Aortic smooth muscle cell (primary cell): Measurements from ENCODE around the gene STARD10. TPM values are rescaled to one million over a fixed set of nuclear protein-coding genes. Genes with fewer than 3 reads are reported as not detected.

Experiments
- total RNA-seq: library from RNA; depleted of rRNA; stranded (reverse); fragments of >200 nt; gene quantifications from 2 replicates; pipeline ENCODE4 v1.2.3, GENCODE V29; 2014

Gene STARD10, protein sequence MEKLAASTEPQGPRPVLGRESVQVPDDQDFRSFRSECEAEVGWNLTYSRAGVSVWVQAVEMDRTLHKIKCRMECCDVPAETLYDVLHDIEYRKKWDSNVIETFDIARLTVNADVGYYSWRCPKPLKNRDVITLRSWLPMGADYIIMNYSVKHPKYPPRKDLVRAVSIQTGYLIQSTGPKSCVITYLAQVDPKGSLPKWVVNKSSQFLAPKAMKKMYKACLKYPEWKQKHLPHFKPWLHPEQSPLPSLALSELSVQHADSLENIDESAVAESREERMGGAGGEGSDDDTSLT
- total RNA-seq = 9.1 and 10.4 TPM in 2 replicates

DNA sequence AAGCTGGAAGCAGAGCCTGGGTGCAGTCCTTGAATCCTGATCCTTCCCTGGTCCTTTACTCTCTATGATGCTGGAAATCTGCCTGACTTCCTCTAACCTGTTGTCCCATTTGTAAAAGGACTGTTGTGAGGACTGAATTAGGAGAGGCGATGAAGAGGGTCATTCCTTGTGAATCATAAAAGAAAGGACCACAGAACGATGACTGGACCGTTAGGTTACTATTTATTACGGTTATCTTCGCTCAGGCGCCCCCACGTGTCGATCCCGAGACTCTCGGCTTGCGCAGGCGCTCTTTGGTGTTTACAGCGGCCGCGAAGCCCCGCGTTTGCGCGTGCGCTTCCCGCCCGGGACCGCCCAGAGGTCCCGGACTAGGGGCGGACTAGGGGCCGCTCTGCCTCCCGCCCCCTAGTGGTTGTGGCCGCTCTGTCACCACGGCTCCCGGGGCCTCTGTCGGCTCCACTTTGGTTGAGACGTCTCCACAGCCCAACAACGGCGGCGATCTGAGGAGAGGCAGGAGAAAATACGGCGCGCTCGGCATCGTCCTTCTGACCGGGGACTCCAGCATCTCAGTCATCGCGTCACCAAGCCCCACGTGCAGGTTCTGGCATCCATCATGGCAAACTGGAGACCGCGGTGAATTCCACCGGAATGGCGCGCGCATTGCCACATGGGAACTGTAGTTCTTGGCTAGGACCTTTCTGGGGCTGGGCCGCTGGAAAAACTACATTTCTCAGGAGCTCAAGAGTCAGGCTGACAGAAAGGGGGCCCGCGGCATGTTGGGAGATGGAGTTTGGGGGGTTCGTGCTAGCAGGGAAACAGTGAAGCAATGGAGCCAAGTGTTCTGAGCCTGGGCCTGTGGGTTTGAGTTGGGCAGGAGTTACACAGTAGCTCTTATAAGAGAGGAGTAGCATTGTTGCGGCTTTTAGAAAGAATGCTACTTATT, at the start of gene STARD10:
STARD10 (minus strand) TSS at position 623 of the 943 bp plus-strand sequence. CDS start 12,866 bp downstream, outside the sequence.

DNA sequence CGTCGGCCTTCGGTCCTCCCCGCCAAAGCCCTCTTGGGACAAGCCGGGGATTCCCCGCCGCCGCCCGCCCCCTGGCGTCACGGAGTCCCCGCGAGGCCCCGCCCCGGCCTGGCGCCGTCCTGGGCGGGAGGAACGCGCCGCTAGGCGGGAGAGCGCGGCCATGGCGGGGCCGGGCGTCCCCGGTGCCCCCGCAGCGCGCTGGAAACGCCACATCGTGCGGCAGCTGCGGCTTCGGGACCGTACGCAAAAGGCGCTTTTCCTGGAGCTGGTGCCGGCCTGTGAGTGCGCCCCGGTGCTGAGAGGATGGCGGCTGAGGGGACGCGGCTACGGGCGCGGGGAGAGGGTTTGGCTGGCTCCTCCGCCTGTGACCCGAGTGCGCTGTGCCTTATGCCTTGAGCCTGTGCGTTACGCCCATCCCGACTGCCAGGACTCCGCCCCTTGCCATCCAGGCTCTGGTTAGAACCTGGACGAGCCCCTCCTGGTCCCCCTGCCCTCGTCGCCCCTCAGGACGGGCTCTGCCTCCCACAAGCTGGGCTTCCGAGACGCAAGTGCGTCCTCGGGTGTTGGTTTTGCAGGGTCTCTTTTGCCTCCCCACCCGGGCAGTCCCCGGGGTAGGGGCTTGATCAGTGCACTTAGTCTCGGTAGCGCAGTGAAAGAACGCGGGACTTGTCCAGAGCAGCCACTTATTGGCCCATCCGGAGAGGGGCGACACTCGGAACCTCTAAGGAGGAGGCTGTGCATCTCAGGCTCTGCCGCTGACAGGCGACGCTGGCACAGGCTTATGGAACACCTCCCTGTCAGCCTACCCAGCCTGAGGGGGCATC, 20.7 kb upstream of the STARD10 start, which contains the start of gene ATG16L2:
ATG16L2 (plus strand) TSS at position 126 of the 824 bp plus-strand sequence; CDS start at position 161, 35 bp downstream.

DNA sequence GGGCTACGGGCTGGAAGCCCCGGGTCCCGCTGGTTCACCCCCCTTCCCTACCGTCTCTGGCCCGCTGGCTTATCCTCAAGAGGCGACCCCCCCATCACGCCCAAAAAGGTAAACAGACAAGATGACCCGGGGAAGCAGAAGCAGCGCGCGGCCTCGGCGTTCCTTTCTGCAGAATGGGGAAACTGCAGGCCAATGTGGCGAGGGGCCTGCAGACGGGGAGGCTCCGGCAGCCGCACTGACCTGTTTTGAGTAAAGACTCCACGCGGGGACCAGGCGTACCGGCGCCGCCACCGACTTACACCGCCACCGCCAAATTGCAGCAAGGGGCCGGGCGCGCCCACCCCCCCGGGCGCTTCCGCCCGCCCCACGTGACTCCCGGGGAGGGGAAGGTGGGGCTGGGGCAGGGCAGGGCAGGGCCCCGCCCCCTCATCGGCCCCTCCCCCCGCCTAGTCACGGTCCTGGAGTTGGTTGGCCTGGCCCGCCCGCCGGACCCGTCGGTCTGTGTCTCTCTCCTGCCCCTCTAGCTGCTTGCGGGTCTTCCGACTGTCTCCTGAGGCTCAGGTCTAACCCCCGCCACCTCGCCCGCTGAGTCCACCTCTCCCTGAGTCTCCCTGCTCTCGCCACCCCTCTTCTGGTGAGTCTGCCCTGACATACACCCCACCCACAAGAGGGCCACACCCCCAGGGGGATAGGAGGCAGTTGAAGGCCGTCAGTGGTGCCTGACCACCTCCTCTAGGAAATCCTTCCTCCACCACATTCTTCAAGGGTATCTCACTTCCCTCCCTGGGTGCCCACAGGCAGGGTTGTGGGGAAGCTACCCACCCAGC, 41.5 kb downstream of the STARD10 start, which contains the start of gene ARAP1:
ARAP1 (minus strand) TSS at position 321 of the 827 bp plus-strand sequence. CDS start 25,280 bp downstream, outside the sequence.

Other genes with a start within 250 kb of the STARD10 start
- 1.2 and 2.9 TPM in 2 replicates for gene PDE2A, start 119.6 kb downstream of the STARD10 start, total RNA-seq
- 81.2 and 91.2 TPM in 2 replicates for gene ARAP1, start 41.6 kb downstream of the STARD10 start, total RNA-seq
- gene ATG16L2, start 20.4 kb upstream of the STARD10 start, total RNA-seq = 7.3 TPM in 2 replicates